K562 (cell line): ENCODE measurements around the gene TF. TPM values are rescaled to one million over a fixed set of nuclear protein-coding genes. Genes with fewer than 3 reads are reported as not detected.

Source experiments
- ATAC-seq: fragments of 200-7000 bp; cut with Tn5 transposase; 3 replicates; pipeline ENCODE4 v1.9.1; 2020; ENCODE audit warnings: moderate library complexity
- BruUV-seq: library from RNA; stranded (reverse); fragments of 400-500 nt; replicated peaks from 2 replicates; lab custom pipeline; 2021; lab: Mats Ljungman, UMichigan
- CTCF ChIA-PET: fragments of 300-600 bp; formaldehyde crosslinking; extraction: SDS; loops from one replicate; lab custom pipeline; 2021; ENCODE audit warnings: low intra/inter-chr PET ratio; lab: Yijun Ruan, JAX
- POLR2A ChIA-PET: fragments of 300-600, 350-650 bp; sonication (Branson Sonifier 250); formaldehyde crosslinking; extraction: SDS; loops from one replicate; lab custom pipeline; 2021; ENCODE audit warnings: antibody characterized with exemption, inconsistent platforms; lab: Yijun Ruan, JAX
- DNase-seq, 4 experiments: peaks; one replicate each; pipeline versions ENCODE4 v3.0.0 to v3.0.0-alpha.2; 2011 to 2018; ENCODE audit warnings: low spot score in 3 of 4, mixed read lengths in 3 of 4; ENCODE audit errors: extremely low read depth in 1 of 4
- FAIRE-seq: peaks from 2 replicates; lab custom pipeline; 2011; peaks lifted over from hg19 to GRCh38; lab: Jason Lieb, UNC
- H2AFZ ChIP-seq: 2 replicates; pipeline ENCODE4 v1.6.0; 2011; ENCODE audit warnings: low read depth, low read length, control low read depth, inconsistent platforms
- H3K27ac ChIP-seq: fragments of 200-600 bp; 3 replicates; pipeline ENCODE4 v1.8.0; 2011; ENCODE audit warnings: low read depth, mild to moderate bottlenecking, control low read depth, inconsistent platforms, low read length, moderate library complexity, mixed read lengths; ENCODE audit errors: extremely low read depth
- H3K27me3 ChIP-seq, 2 experiments: fragments of 300-600 bp in 1 of 2; 2 replicates in 1 of 2; 3 replicates in 1 of 2; pipeline versions ENCODE4 v1.6.0 to v1.8.0; 2011; ENCODE audit warnings: inconsistent platforms in 2 of 2, low read length in 2 of 2, mild to moderate bottlenecking in 1 of 2, mixed read lengths in 1 of 2, moderate library complexity in 1 of 2; ENCODE audit not compliant: control insufficient read depth in 2 of 2, insufficient read depth in 2 of 2
- H3K36me3 ChIP-seq: fragments of 300-600 bp; 3 replicates; pipeline ENCODE4 v1.8.0; 2011; ENCODE audit warnings: mild to moderate bottlenecking, low read length, inconsistent platforms; ENCODE audit not compliant: control insufficient read depth, insufficient read depth
- H3K4me1 ChIP-seq, 2 experiments: fragments of 200-600 bp in 1 of 2; replicated peaks in 1 of 2; 2 replicates in 1 of 2; 3 replicates in 1 of 2; pipeline versions ENCODE4 v1.5.1 to v1.8.0; 2011; ENCODE audit warnings: inconsistent platforms in 2 of 2, low read length in 2 of 2, mild to moderate bottlenecking in 1 of 2, mixed read lengths in 1 of 2, moderate library complexity in 1 of 2; ENCODE audit not compliant: control insufficient read depth in 2 of 2, insufficient read depth in 2 of 2
- H3K4me2 ChIP-seq: 2 replicates; pipeline ENCODE4 v1.6.1; 2011; ENCODE audit warnings: low read length, control low read depth, inconsistent platforms, mixed read lengths; ENCODE audit not compliant: insufficient read depth
- H3K4me3 ChIP-seq: fragments of 200-600 bp; sonication (generic), shearing (Covaris generic); 2 replicates; pipeline ENCODE4 v1.5.1; 2016; ENCODE audit warnings: control low read depth, inconsistent platforms
- H3K79me2 ChIP-seq: fragments of 200-600 bp; 3 replicates; pipeline ENCODE4 v1.8.0; 2011; ENCODE audit warnings: low read length, inconsistent platforms; ENCODE audit not compliant: control insufficient read depth, insufficient read depth
- H3K9ac ChIP-seq, 2 experiments: 2 replicates each; pipeline versions ENCODE4 v1.6.0 to v1.6.1; 2011; ENCODE audit warnings: low read depth in 2 of 2, low read length in 2 of 2, control low read depth in 1 of 2, inconsistent platforms in 1 of 2, mild to moderate bottlenecking in 1 of 2, mixed read lengths in 1 of 2; ENCODE audit not compliant: insufficient read depth in 1 of 2
- H3K9me1 ChIP-seq: one replicate; pipeline ENCODE4 v1.6.0; 2011; ENCODE audit warnings: inconsistent platforms, mild to moderate bottlenecking, low read length, moderate library complexity; ENCODE audit not compliant: control insufficient read depth, insufficient read depth
- H3K9me3 ChIP-seq: replicated peaks from 2 replicates; pipeline ENCODE4 v1.5.1; 2011; ENCODE audit warnings: low read depth, low read length, inconsistent platforms; ENCODE audit not compliant: control insufficient read depth, insufficient read depth
- H4K20me1 ChIP-seq: replicated peaks from 2 replicates; pipeline ENCODE4 v1.6.1; 2011; ENCODE audit warnings: low read length, inconsistent platforms, mixed read lengths; ENCODE audit not compliant: control insufficient read depth, insufficient read depth
- FOXK1 ChIP-seq: sonication (generic); formaldehyde crosslinking; IDR thresholded peaks from 2 replicates; pipeline ENCODE4 v1.8.0; 2022; ENCODE audit warnings: missing genetic modification reagents, mild to moderate bottlenecking, borderline replicate concordance
- FOXM1 ChIP-seq, 2 experiments: fragments of 450-650 bp in 1 of 2; sonication (generic) in 1 of 2; formaldehyde crosslinking in 1 of 2; IDR thresholded peaks; 2 replicates each; pipeline versions ENCODE4 v1.6.1 to v1.9.0; 2017 to 2022; ENCODE audit warnings: low read depth in 2 of 2, mild to moderate bottlenecking in 2 of 2, missing genetic modification reagents in 1 of 2, moderate library complexity in 1 of 2
- HDAC2 ChIP-seq: fragments of 450-650 bp; IDR thresholded peaks from 2 replicates; pipeline ENCODE4 v1.6.1; 2016; ENCODE audit warnings: mild to moderate bottlenecking
- KLF1 ChIP-seq: fragments of 450-650 bp; IDR thresholded peaks from 2 replicates; pipeline ENCODE4 v1.6.1; 2016; ENCODE audit warnings: missing genetic modification characterization, missing compliant biosample characterization
- MED1 ChIP-seq: sonication (generic); formaldehyde crosslinking; IDR thresholded peaks from 2 replicates; pipeline ENCODE4 v1.8.1; 2023; ENCODE audit warnings: missing genetic modification reagents, borderline replicate concordance
- TGIF2 ChIP-seq: sonication (generic); formaldehyde crosslinking; IDR thresholded peaks from 2 replicates; pipeline ENCODE4 v1.8.1; 2022; ENCODE audit warnings: mild to moderate bottlenecking, missing genetic modification reagents, moderate library complexity
- WGBS: fragments of 100-300 bp; shearing (Covaris generic); methylation state at CpG from one replicate; pipeline ENCODE4 v1.1.6; 2016; ENCODE audit warnings: low coverage, mixed read lengths; ENCODE audit not compliant: insufficient coverage; ENCODE audit errors: missing lambda C conversion rate; 5-methylcytosine and 5-hydroxymethylcytosine counted together
- in situ Hi-C: fragments of 300-500 bp; cut with MboI; formaldehyde crosslinking; loops from 4 replicates; pipeline ENCODE4 v1.15.0; 2018; ENCODE audit warnings: inconsistent platforms, mixed read lengths
- intact Hi-C: fragments of 100-400 bp; cut with micrococcal nuclease; formaldehyde crosslinking; loops from 2 replicates; pipeline ENCODE4 v1.14.2; 2022
- polyA plus RNA-seq, 8 experiments: library from polyadenylated mRNA; depleted of rRNA in 4 of 8; stranded (reverse) in 5 of 8; unstranded in 3 of 8; fragments of >200 nt; fragmentation: Nextera tagmentation in 2 of 8; fragmentation: Illumina TruSeq in 1 of 8; extraction: Ambion mirVana in 2 of 8; extraction: Trizol in 1 of 8; gene quantifications; 2 replicates each; pipeline versions ENCODE4 v1.2.1 to v1.2.3, GENCODE V29; 2011 to 2014; ENCODE audit warnings: inconsistent platforms in 1 of 8, missing spikeins in 1 of 8
- total RNA-seq, 7 experiments: library from RNA; depleted of rRNA in 6 of 7; stranded (reverse); fragments of >200 nt in 6 of 7; fragmentation: Illumina TruSeq in 2 of 7; extraction: Trizol in 2 of 7; gene quantifications; 2 replicates each; pipeline versions ENCODE4 v1.2.1 to v1.2.3, GENCODE V29; 2011 to 2021; ENCODE audit warnings: low replicate concordance in 1 of 7
- TF ChIP-seq, protein P1 (sequence below): fragments of 250-450 bp; sonication (Bioruptor Pico); IDR thresholded peaks from 2 replicates; pipeline ENCODE4 v1.8.0; 2021; ENCODE audit warnings: mild to moderate bottlenecking, moderate library complexity
- TF ChIP-seq, protein P2 (sequence below): sonication (generic); formaldehyde crosslinking; IDR thresholded peaks from 2 replicates; pipeline ENCODE4 v1.8.1; 2023; ENCODE audit warnings: mild to moderate bottlenecking, missing genetic modification reagents
- TF ChIP-seq, protein P3 (sequence below): fragments of 450-650 bp; IDR thresholded peaks from 2 replicates; pipeline ENCODE4 v1.6.1; 2016; ENCODE audit warnings: missing biosample characterization, missing genetic modification characterization
- TF ChIP-seq, protein P4 (sequence below): sonication (generic); IDR thresholded peaks from 2 replicates; pipeline ENCODE4 v1.6.1; 2016

Gene TF
- total and polyA plus RNA-seq, 9 of the 15 experiments (the other 6 are each of a cell fraction or from before 2014, with no cell fraction given): 0.09 to 9.2 (median 3.1) TPM

DNA sequence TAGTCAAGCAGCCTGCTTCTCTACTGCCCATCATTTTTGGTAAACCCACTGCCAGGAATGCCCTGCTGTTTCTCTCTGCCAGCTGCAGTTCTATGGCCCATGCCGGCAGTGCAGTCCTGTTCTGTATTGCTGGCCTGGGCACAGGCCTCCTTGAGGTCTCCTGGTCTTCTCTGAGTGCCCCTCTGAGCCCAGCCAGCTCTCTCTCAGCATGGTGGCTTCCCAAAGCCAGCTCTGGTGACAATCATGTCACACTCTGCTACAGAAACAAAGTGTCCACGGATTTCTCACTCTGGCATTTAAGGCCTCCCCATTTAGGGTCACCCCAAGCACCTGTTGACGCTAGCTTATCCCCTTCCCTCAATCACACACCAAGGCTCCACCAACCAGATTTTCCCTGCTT lies 83.9 kb downstream of the TF start:
- CTCF ChIA-PET: no interaction called here
- intact Hi-C loops: loop anchor here (5.0 kb wide), 1 partner anchor 97 kb away; no protein-coding TSS in a partner anchor

More for the DNA sequence above, 83.9 kb downstream of the TF start:
- POLR2A ChIA-PET: no interaction called here
- Histone ChIP-seq H3K27ac (no peak overlapping the region), H3K4me3 (no peak overlapping the region), H3K4me2 (no peak overlapping the region), H3K9me3 (no peaks in the 10 kb centered on the region), H3K4me1 (peaks cover 0 to 5% of the 10 kb centered on the region in 2 experiments; a peak in 2 of 5 replicates), H2AFZ (no peak overlapping the region), H3K36me3 (peaks cover 4% of the 10 kb centered on the region; the same call in 1 of the 3 replicates), H3K79me2 (no peaks in the 10 kb centered on the region), H3K9me1 (no peaks in the 10 kb centered on the region), H3K9ac (no peak overlapping the region), H4K20me1 (no peaks in the 10 kb centered on the region), H3K27me3 (no peaks in the 10 kb centered on the region)
- in situ Hi-C loops: no loop called here
- TF ChIP-seq, protein P1, sequence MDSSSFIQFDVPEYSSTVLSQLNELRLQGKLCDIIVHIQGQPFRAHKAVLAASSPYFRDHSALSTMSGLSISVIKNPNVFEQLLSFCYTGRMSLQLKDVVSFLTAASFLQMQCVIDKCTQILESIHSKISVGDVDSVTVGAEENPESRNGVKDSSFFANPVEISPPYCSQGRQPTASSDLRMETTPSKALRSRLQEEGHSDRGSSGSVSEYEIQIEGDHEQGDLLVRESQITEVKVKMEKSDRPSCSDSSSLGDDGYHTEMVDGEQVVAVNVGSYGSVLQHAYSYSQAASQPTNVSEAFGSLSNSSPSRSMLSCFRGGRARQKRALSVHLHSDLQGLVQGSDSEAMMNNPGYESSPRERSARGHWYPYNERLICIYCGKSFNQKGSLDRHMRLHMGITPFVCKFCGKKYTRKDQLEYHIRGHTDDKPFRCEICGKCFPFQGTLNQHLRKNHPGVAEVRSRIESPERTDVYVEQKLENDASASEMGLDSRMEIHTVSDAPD (CRISPR knock-in tag): no peak
- TF ChIP-seq TGIF2 (CRISPR knock-in tag) (no peak), MED1 (CRISPR knock-in tag) (no peak), FOXM1 (IDR thresholded peaks at IDR 0.05; ENCODE audit: low read depth) (no peak), FOXM1 (CRISPR knock-in tag; IDR thresholded peaks at IDR 0.05; ENCODE audit: low read depth) (no peak), HDAC2 (no peak), FOXK1 (CRISPR knock-in tag) (no peak), KLF1 (tag) (no peak)
- TF ChIP-seq, protein P2, sequence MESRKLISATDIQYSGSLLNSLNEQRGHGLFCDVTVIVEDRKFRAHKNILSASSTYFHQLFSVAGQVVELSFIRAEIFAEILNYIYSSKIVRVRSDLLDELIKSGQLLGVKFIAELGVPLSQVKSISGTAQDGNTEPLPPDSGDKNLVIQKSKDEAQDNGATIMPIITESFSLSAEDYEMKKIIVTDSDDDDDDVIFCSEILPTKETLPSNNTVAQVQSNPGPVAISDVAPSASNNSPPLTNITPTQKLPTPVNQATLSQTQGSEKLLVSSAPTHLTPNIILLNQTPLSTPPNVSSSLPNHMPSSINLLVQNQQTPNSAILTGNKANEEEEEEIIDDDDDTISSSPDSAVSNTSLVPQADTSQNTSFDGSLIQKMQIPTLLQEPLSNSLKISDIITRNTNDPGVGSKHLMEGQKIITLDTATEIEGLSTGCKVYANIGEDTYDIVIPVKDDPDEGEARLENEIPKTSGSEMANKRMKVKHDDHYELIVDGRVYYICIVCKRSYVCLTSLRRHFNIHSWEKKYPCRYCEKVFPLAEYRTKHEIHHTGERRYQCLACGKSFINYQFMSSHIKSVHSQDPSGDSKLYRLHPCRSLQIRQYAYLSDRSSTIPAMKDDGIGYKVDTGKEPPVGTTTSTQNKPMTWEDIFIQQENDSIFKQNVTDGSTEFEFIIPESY (CRISPR knock-in tag): no peak
- TF ChIP-seq, protein P3, sequence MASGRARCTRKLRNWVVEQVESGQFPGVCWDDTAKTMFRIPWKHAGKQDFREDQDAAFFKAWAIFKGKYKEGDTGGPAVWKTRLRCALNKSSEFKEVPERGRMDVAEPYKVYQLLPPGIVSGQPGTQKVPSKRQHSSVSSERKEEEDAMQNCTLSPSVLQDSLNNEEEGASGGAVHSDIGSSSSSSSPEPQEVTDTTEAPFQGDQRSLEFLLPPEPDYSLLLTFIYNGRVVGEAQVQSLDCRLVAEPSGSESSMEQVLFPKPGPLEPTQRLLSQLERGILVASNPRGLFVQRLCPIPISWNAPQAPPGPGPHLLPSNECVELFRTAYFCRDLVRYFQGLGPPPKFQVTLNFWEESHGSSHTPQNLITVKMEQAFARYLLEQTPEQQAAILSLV: no peak
- TF ChIP-seq, protein P4, sequence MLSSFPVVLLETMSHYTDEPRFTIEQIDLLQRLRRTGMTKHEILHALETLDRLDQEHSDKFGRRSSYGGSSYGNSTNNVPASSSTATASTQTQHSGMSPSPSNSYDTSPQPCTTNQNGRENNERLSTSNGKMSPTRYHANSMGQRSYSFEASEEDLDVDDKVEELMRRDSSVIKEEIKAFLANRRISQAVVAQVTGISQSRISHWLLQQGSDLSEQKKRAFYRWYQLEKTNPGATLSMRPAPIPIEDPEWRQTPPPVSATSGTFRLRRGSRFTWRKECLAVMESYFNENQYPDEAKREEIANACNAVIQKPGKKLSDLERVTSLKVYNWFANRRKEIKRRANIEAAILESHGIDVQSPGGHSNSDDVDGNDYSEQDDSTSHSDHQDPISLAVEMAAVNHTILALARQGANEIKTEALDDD: no peak
- no peak for ATAC-seq
- no peak for DNase-seq
- FAIRE-seq: no peak
- no TSS peak for BruUV-seq
- WGBS: 17% methylated on average over 3 of the region's 3 CpGs
